B cell (primary cell): ENCODE data around the gene SERPINA12.

Experiments used
- CTCF ChIP-seq: fragments of 200-600 bp; IDR thresholded peaks from one replicate; pipeline ENCODE4 v1.8.0; 2022; ENCODE audit warnings: antibody characterized with exemption, mild to moderate bottlenecking
- EZH2 ChIP-seq: IDR thresholded peaks from 2 replicates; pipeline ENCODE4 v1.6.1; 2012; ENCODE audit warnings: borderline replicate concordance, low read depth, mild to moderate bottlenecking, moderate library complexity, low read length; ENCODE audit not compliant: insufficient read depth, poor library complexity, severe bottlenecking

- TF ChIP-seq EZH2 = no peak
- TF ChIP-seq CTCF = no peak
Observed at GRCh38 chr14:94545131-94545841, 36.0 kb upstream of the SERPINA12 start.
